GF-D8 (cell line): Measurements from ENCODE around the gene CCDC91.
"Not testable (repeated sequence)": the region's sequence is repeated elsewhere in the genome, so short reads cannot be mapped to it uniquely, and the experiment has no call there.

Source experiments
- DNase-seq: peaks from one replicate; lab custom pipeline; 2025; lab: John Stamatoyannopoulos, UW

CCDC91 gene

DNA sequence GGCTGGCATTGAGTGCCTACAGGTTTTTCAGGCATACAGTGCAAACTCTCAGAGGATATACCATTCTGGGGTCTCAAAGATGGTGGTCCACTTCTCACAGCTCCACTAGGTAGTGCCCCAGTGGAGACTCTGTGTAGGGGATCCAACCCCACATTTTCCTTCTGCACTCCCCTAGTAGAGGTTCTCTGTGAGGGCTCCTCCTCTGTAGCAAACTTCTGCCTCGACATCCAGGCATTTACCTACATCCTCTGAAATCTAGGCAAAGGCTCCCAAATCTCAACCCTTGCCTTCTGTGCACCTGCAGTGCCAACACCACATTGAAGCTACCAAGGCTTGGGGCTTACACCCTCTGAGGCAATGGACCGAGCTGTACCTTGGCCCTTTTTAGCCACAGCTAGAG, 179.2 kb downstream of the CCDC91 start:
- no peak for DNase-seq

- no peak for DNase-seq
These were observed 184.3 kb downstream of the CCDC91 start for GRCh38 chr12:28374556-28374955.

- peak; percentile 87 for DNase-seq
These were observed 188.5 kb downstream of the CCDC91 start for GRCh38 chr12:28378736-28379135.

GRCh38 chr12:28379779-28380178, 189.5 kb downstream of the CCDC91 start:
- DNase-seq = not testable (repeated sequence)

DNA sequence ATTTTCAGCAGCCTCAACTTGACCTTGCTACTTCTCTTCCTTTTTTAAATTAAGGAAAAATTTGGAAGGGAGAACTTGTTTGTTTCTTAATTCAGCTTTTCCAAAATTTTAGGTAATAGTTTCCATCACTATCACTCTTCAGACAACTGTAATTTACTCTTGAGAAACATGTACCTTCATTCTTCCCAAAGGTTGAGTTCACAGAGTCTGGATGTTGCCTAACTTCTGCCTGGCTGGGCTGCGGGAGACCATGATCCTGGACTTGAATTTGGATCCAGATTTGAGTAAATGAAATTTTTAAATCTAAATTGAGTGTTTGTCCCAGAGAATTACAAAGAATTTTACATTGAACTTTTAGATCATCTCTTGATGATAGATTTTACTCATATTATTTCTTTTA, 193.1 kb downstream of the CCDC91 start:
- no peak for DNase-seq

GRCh38 chr12:28388879-28389278, 198.6 kb downstream of the CCDC91 start:
- DNase-seq = no peak

DNA sequence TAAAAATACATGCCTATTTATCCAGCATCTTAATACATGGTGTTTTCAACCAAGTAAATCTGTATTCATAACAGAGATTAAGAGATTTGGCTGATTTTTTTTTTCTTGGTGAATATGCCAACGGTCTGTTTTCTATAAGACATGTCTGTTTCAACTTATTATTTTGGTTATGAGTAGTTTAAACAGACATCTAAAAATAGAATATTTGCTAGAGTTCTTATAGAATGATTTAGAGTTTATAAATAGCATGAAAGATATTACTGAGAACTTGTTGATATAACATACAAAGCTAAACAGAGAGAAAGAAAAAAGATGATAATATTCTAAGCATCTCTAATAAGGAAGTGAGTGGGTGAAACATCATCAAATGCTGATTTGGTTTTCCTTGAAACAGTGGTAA, 199.9 kb downstream of the CCDC91 start:
- no peak for DNase-seq

DNA sequence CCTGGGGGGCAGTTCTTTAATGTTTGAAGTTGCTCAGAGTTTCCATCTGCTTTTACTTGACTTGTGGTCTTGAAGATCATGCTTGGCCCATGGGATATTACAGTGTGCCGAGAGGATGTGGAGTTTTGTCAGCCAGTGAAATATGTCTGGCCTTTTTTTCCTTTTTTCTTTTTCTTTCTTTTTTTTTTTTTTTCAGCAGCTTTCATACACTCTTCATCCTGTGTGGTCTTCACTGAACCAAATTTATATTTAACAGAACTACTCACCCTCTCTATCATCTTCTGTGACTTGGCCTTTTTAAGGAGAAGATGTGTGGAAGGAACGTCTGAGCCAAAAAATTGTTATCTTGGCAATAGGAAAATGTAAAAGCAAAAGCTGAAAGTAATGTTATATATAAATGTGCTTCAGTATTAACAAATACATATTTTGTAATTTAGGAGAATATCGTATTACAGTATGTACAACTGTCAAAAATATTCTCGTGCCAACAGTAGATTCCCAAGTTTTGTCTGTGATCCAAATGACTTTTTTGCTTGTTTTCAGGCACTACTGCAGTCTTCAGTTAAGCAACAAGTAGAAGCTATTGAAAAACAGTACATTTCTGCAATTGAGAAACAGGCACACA, 200.6 kb downstream of the CCDC91 start:
- no peak for DNase-seq

- no peak for DNase-seq
These were observed 219.6 kb downstream of the CCDC91 start for GRCh38 chr12:28409892-28410291.

DNA sequence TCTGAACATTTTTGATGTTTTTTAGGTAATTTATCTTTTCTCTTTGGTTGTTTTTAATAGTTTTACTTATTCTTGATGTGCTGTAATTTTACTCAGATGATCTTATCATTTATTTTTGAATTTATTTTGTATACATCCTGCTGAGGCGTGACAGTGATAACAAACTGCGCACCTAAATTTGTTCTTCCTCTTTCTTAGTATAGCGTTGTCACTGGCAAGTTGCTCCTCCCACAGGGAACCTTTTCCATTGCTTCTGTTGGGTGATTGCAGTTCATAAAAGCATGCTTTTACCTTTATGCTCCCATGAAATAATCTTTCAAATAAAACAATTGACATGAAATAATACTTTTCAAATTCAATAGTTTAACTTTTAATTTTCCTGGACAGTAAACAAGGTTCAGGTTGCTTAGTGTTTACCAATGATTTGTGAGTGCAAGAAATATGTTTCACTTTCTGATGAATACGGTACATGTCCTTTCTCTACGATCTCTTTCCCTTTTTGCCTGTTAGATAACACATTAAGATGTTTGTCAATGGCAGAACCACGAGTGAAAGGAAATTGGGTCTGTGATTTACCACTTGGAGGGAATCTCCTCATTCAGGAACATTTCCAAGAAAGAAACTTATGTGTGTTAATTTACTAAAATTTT, 223.3 kb downstream of the CCDC91 start:
- DNase-seq = no peak

GRCh38 chr12:28415755-28416154, 225.5 kb downstream of the CCDC91 start:
- DNase-seq = no peak

- no peak for DNase-seq
These were observed 231.1 kb downstream of the CCDC91 start for GRCh38 chr12:28421374-28421773.

- DNase-seq = no peak
These were observed 234.7 kb downstream of the CCDC91 start for GRCh38 chr12:28424965-28425364.

GRCh38 chr12:28425526-28425925, 235.3 kb downstream of the CCDC91 start:
- no peak for DNase-seq

DNA sequence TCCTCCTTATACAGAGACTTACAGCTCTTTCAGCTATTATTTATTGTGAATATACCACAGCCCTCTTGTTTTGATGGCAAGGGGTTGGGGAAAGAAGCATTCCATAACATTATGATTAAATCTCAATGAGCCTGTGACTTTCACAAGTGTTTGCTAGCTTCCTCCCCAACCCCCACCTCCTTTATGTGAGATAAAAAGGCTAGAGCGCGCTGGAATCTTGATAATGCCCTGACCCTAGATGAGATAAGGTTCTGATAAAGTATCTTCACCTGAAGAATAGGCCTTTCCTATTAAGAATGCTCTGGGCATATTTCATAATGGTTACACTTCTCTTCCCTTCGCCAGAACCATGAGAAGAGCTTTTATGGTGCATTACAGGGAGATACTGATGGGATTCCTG, 236.8 kb downstream of the CCDC91 start:
- no peak for DNase-seq

- no peak for DNase-seq
These were observed 249.9 kb downstream of the CCDC91 start for GRCh38 chr12:28440081-28440608.

- no peak for DNase-seq
These were observed 251.8 kb downstream of the CCDC91 start for GRCh38 chr12:28442101-28442500.

DNA sequence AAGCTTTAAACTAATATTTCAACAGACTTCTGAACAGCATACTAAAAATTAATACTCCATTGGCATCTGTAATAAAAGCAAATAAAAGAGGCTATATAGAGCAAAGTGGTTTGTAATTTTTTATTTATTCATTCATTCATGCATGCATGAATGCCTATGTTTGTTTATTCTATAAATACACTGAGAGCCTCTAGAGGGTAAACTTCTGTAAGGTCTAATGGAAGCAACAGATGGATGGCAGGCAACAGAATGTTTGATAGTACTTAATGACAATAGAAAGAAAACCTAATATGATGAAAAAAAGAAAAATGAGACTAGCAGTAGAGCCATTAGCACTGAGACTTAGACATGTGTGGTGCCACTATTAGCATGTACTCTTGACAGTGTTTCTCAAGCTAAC, 253.1 kb downstream of the CCDC91 start:
- DNase-seq = no peak

GRCh38 chr12:28446031-28446430, 255.8 kb downstream of the CCDC91 start:
- DNase-seq = no peak

DNA sequence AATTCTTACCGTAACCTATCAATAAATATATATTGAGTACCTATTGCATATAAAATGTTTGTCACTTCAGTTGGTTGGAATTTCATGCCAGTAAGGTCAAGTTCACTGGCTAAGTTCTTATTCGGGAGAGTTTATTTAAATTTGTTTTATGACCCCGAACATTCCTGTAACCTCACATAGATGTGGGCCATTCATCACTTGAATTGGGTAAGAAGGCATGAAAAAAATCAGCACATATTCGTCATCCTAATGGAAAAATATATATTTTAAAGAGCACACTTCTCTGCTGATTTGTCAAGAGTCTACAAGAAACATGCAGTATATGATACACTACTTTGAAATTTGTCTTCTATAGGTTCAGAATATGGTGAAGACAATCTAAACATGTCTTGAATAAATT, 263.4 kb downstream of the CCDC91 start:
- no peak for DNase-seq

- no peak for DNase-seq
These were observed 266.9 kb downstream of the CCDC91 start for GRCh38 chr12:28456934-28457710.

DNA sequence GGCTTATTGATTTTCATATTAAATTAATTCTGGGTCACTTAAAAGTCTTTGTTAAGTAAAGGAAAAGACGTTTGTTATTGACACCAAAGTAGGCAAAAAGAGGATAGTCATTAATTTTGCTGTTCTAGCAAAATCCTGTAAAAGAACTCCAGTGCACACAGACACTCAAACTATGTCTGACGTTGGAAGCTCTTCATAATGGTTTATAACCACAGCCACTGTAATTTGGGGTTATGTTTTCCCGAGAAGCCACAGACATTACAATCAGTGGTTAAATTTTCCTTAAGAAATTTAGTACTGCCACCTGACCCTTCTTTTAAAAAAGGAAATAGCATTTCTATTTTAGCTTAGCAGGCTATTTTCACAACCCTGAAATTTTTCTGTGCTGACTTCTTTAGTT, 267.5 kb downstream of the CCDC91 start:
- peak; percentile 53 for DNase-seq

DNA sequence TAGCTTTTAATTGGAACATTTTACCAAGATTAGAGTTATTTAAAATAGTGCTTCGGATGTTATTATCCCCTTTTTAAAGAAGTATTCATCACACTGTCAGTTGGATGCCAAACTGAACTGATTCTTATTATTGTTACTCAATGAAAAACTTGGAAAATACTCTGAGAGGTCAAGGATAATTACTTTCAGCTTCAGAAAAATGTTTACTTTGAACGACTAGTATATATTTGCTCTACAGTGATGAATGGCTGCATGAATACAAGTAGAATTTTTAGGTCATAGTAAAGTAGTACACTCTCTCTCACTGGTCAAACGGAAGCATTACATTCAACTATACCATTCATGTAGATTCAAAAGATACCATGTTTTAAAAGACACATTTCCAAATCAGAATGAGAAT, 269.2 kb downstream of the CCDC91 start:
- no peak for DNase-seq
